HFF-Myc (cell line): ENCODE measurements around the gene FUT7.

ENCODE experiments used
- DNase-seq: peaks from one replicate; pipeline ENCODE4 v3.0.0-alpha.2; 2011; ENCODE audit warnings: low read depth; ENCODE audit errors: extremely low read depth
- H3K4me3 ChIP-seq: replicated peaks from 2 replicates; pipeline ENCODE4 v1.5.1; 2011; ENCODE audit warnings: low read depth, mild to moderate bottlenecking, control low read depth, low read length
- CTCF ChIP-seq: IDR thresholded peaks from 2 replicates; pipeline ENCODE4 v1.5.1; 2012; ENCODE audit warnings: mild to moderate bottlenecking, low read depth, low read length, control low read depth; ENCODE audit errors: missing control alignments

FUT7 gene

GRCh38 chr9:136988872-136989271 is 43.0 kb downstream of the FUT7 start:
- no peak for DNase-seq
- H3K4me3 ChIP-seq: no peak overlapping the region
- TF ChIP-seq CTCF: no peak

- no peak for TF ChIP-seq CTCF
- DNase-seq: no peak
- no peak overlapping the region for H3K4me3 ChIP-seq
Measured at GRCh38 chr9:136985853-136986252, 46.0 kb downstream of the FUT7 start.

- no peak overlapping the region for H3K4me3 ChIP-seq
- no peak for DNase-seq
- TF ChIP-seq CTCF: no peak
Measured at GRCh38 chr9:136985027-136985602, 46.8 kb downstream of the FUT7 start.

- TF ChIP-seq CTCF: no peak
- no peak for DNase-seq
- H3K4me3 ChIP-seq: no peak overlapping the region
Measured at GRCh38 chr9:136984464-136985026, 47.3 kb downstream of the FUT7 start.

GRCh38 chr9:136983656-136984314 is 48.1 kb downstream of the FUT7 start:
- no peak for DNase-seq
- TF ChIP-seq CTCF: no peak
- no peak overlapping the region for H3K4me3 ChIP-seq

GRCh38 chr9:136983167-136983566 is 48.7 kb downstream of the FUT7 start:
- DNase-seq: no peak
- H3K4me3 ChIP-seq: no peak overlapping the region
- TF ChIP-seq CTCF: no peak
